HL-60 (cell line): ENCODE results near the gene TJP3.

Experiments used
- DNase-seq, 2 experiments: peaks; one replicate each; pipeline ENCODE4 v3.0.0-alpha.2; 2010 to 2020; ENCODE audit warnings: low read depth in 1 of 2, low spot score in 1 of 2
- H3K27ac ChIP-seq: fragments of 250-450 bp; sonication (Bioruptor Pico); replicated peaks from 2 replicates; pipeline ENCODE4 v1.5.1; 2020; ENCODE audit warnings: mild to moderate bottlenecking, moderate library complexity
- H3K27me3 ChIP-seq: fragments of 250-450 bp; sonication (Bioruptor Pico); 2 replicates; pipeline ENCODE4 v1.5.1; 2021; ENCODE audit warnings: mild to moderate bottlenecking, moderate library complexity; ENCODE audit not compliant: insufficient read depth, poor library complexity, severe bottlenecking
- H3K4me3 ChIP-seq: replicated peaks from 2 replicates; pipeline ENCODE4 v1.5.1; 2011; ENCODE audit warnings: mild to moderate bottlenecking, control low read depth, low read length; ENCODE audit not compliant: insufficient read depth
- CTCF ChIP-seq: IDR thresholded peaks from one replicate; pipeline ENCODE4 v1.5.1; 2011; ENCODE audit warnings: low read length, control low read depth, inconsistent platforms; ENCODE audit not compliant: insufficient read depth
- GABPA ChIP-seq: IDR thresholded peaks from 2 replicates; pipeline ENCODE4 v1.6.1; 2012; ENCODE audit warnings: low read depth
- POLR2AphosphoS5 ChIP-seq: IDR thresholded peaks from 2 replicates; pipeline ENCODE4 v1.6.1; 2012; ENCODE audit warnings: low read depth
- SPI1 ChIP-seq: IDR thresholded peaks from 2 replicates; pipeline ENCODE4 v1.6.1; 2012; ENCODE audit warnings: low read depth, mild to moderate bottlenecking, borderline replicate concordance
- TF ChIP-seq, protein P1 (sequence below): IDR thresholded peaks from 2 replicates; pipeline ENCODE4 v1.6.1; 2012; ENCODE audit warnings: low read depth; ENCODE audit not compliant: insufficient replicate concordance

Gene TJP3

GRCh38 chr19:3759482-3760254 is 51.5 kb downstream of the TJP3 start:
- Histone ChIP-seq H3K4me3 (no peak overlapping the region), H3K27me3 (no peaks in the 10 kb centered on the region)

DNA sequence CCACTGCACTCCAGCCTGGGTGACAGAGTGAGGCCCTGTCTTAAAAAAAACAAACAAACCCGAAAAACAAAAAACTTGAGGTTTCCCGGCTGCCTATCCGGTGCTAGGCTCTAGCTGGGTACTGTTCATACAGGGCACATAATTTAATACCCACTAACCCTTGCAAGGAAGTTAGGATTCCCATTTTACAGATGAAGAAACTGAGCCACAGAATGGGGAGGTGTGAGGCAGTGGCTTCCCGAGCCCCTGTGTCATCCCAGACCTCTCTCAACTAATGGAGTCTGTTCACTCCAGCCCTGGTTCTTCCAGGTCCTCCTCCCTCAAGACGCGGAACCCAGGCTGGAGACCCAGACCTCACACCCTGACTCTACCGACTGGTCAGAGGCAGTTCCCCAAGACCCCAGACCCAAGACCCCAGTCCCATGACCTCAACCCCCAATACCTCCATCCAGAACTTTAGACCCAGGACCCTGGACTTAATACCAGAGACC is 52.7 kb downstream of the TJP3 start:
- no peak for TF ChIP-seq CTCF
- no peak for TF ChIP-seq SPI1
- Histone ChIP-seq H3K27me3 (no peaks in the 10 kb centered on the region), H3K27ac (peak overlapping the region; percentile 97), H3K4me3 (peak overlapping the region; percentile 71)
- DNase-seq, result peak in 1 of 2 experiments; percentile 1

More at GRCh38 chr19:3759482-3760254, 51.5 kb downstream of the TJP3 start:
- DNase-seq, result no peak
- no peak overlapping the region for H3K27ac ChIP-seq
- TF ChIP-seq SPI1 (no peak), GABPA (no peak), CTCF (no peak), POLR2AphosphoS5 (no peak)
- TF ChIP-seq, protein P1, sequence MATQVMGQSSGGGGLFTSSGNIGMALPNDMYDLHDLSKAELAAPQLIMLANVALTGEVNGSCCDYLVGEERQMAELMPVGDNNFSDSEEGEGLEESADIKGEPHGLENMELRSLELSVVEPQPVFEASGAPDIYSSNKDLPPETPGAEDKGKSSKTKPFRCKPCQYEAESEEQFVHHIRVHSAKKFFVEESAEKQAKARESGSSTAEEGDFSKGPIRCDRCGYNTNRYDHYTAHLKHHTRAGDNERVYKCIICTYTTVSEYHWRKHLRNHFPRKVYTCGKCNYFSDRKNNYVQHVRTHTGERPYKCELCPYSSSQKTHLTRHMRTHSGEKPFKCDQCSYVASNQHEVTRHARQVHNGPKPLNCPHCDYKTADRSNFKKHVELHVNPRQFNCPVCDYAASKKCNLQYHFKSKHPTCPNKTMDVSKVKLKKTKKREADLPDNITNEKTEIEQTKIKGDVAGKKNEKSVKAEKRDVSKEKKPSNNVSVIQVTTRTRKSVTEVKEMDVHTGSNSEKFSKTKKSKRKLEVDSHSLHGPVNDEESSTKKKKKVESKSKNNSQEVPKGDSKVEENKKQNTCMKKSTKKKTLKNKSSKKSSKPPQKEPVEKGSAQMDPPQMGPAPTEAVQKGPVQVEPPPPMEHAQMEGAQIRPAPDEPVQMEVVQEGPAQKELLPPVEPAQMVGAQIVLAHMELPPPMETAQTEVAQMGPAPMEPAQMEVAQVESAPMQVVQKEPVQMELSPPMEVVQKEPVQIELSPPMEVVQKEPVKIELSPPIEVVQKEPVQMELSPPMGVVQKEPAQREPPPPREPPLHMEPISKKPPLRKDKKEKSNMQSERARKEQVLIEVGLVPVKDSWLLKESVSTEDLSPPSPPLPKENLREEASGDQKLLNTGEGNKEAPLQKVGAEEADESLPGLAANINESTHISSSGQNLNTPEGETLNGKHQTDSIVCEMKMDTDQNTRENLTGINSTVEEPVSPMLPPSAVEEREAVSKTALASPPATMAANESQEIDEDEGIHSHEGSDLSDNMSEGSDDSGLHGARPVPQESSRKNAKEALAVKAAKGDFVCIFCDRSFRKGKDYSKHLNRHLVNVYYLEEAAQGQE, result no peak

- Histone ChIP-seq H3K27ac (peak within 1 kb of the TSS; percentile 97), H3K4me3 (peak within 1 kb of the TSS; percentile 71), H3K27me3 (no peaks in the 10 kb centered on the region)
- DNase-seq, result peak; percentile 84 to 92
- TF ChIP-seq CTCF (peak; percentile 47), GABPA (peak; percentile 75), POLR2AphosphoS5 (peak; percentile 69)
- TF ChIP-seq, protein P1, result no peak
Observed at GRCh38 chr19:3761382-3762129, 53.4 kb downstream of the TJP3 start, which contains the start of gene APBA3. APBA3 (minus strand) TSS chr19:3761692; CDS start chr19:3760264, 1,428 bp downstream.
